HEK293 (cell line): Measurements from ENCODE around the gene RASGRF2.

Source experiments
- CTCF ChIA-PET: fragments of 350-600 bp; formaldehyde crosslinking; extraction: SDS; loops from one replicate; lab custom pipeline; 2021; ENCODE audit warnings: antibody characterized with exemption; lab: Yijun Ruan, JAX
- POLR2A ChIA-PET: fragments of 300-600 bp; formaldehyde crosslinking; extraction: SDS; loops from one replicate; lab custom pipeline; 2020; ENCODE audit warnings: antibody characterized with exemption, inconsistent platforms; lab: Yijun Ruan, JAX
- H3K27ac ChIP-seq: fragments of 200-500 bp; sonication (Bioruptor generic); 2 replicates; pipeline ENCODE4 v1.5.1; 2014; ENCODE audit warnings: low read depth, low read length, control low read depth, inconsistent platforms; ENCODE audit errors: extremely low read depth
- H3K36me3 ChIP-seq, 2 experiments: fragments of 200-500 bp in 1 of 2; sonication (Bioruptor generic) in 1 of 2; 1 replicate in 1 of 2; 2 replicates in 1 of 2; pipeline ENCODE4 v1.5.1; 2014 to 2017; ENCODE audit warnings: inconsistent platforms in 2 of 2, low read length in 2 of 2; ENCODE audit not compliant: control insufficient read depth in 2 of 2, insufficient read depth in 1 of 2
- H3K4me1 ChIP-seq: fragments of 200-500 bp; sonication (Bioruptor generic); 2 replicates; pipeline ENCODE4 v1.5.1; 2014; ENCODE audit warnings: mild to moderate bottlenecking, low read length, inconsistent platforms; ENCODE audit not compliant: control insufficient read depth, insufficient read depth
- H3K4me3 ChIP-seq: 2 replicates; pipeline ENCODE4 v1.5.1; 2011; ENCODE audit warnings: low read depth, mild to moderate bottlenecking, control low read depth, low read length, moderate library complexity
- H3K9me3 ChIP-seq: fragments of 200-500 bp; sonication (Bioruptor generic); 2 replicates; pipeline ENCODE4 v1.5.1; 2014; ENCODE audit warnings: low read depth, low read length, inconsistent platforms; ENCODE audit not compliant: control insufficient read depth, insufficient read depth
- KLF7 ChIP-seq: fragments of 450-650 bp; formaldehyde crosslinking; IDR thresholded peaks from 2 replicates; pipeline ENCODE4 v1.5.1; 2016; ENCODE audit warnings: missing biosample characterization, missing genetic modification characterization, borderline replicate concordance
- ZBTB6 ChIP-seq: fragments of 450-650 bp; formaldehyde crosslinking; IDR thresholded peaks from 2 replicates; pipeline ENCODE4 v1.5.1; 2017; ENCODE audit warnings: missing biosample characterization, missing genetic modification characterization
- ZNF132 ChIP-seq: fragments of 450-650 bp; formaldehyde crosslinking; IDR thresholded peaks from 2 replicates; pipeline ENCODE4 v1.5.1; 2017; ENCODE audit warnings: missing biosample characterization, missing genetic modification characterization, borderline replicate concordance
- ZNF148 ChIP-seq: fragments of 450-650 bp; formaldehyde crosslinking; IDR thresholded peaks from 2 replicates; pipeline ENCODE4 v1.5.0; 2017; ENCODE audit warnings: missing biosample characterization, missing genetic modification characterization, borderline replicate concordance
- ZNF169 ChIP-seq: fragments of 450-650 bp; formaldehyde crosslinking; IDR thresholded peaks from 2 replicates; pipeline ENCODE4 v1.5.1; 2016; ENCODE audit warnings: missing biosample characterization, missing genetic modification characterization
- ZNF19 ChIP-seq: fragments of 450-650 bp; formaldehyde crosslinking; IDR thresholded peaks from 2 replicates; pipeline ENCODE4; 2016; ENCODE audit warnings: missing biosample characterization, missing genetic modification characterization, low read depth
- ZNF221 ChIP-seq: fragments of 450-650 bp; formaldehyde crosslinking; IDR thresholded peaks from 2 replicates; pipeline ENCODE4 v1.5.1; 2017; ENCODE audit warnings: missing biosample characterization, missing genetic modification characterization, borderline replicate concordance
- ZNF362 ChIP-seq: fragments of 450-650 bp; formaldehyde crosslinking; IDR thresholded peaks from 2 replicates; pipeline ENCODE4 v1.5.1; 2016; ENCODE audit warnings: missing biosample characterization, missing genetic modification characterization
- ZNF394 ChIP-seq: fragments of 450-650 bp; formaldehyde crosslinking; IDR thresholded peaks from 2 replicates; pipeline ENCODE4 v1.5.1; 2016; ENCODE audit warnings: missing biosample characterization, missing genetic modification characterization, mild to moderate bottlenecking, moderate library complexity, borderline replicate concordance
- ZNF623 ChIP-seq: fragments of 450-650 bp; formaldehyde crosslinking; IDR thresholded peaks from 2 replicates; pipeline ENCODE4 v1.5.1; 2016; ENCODE audit warnings: missing biosample characterization, missing genetic modification characterization
- ZNF624 ChIP-seq: fragments of 450-650 bp; formaldehyde crosslinking; IDR thresholded peaks from 2 replicates; pipeline ENCODE4 v1.5.1; 2017; ENCODE audit warnings: missing biosample characterization, missing genetic modification characterization
- ZNF639 ChIP-seq: fragments of 450-650 bp; formaldehyde crosslinking; IDR thresholded peaks from 2 replicates; pipeline ENCODE4 v1.5.1; 2016; ENCODE audit warnings: missing biosample characterization, missing genetic modification characterization
- ZNF658 ChIP-seq: fragments of 450-650 bp; formaldehyde crosslinking; IDR thresholded peaks from 2 replicates; pipeline ENCODE4; 2016; ENCODE audit warnings: missing biosample characterization, missing genetic modification characterization
- ZNF76 ChIP-seq: fragments of 450-650 bp; formaldehyde crosslinking; IDR thresholded peaks from 2 replicates; pipeline ENCODE4; 2016; ENCODE audit warnings: low read depth, missing biosample characterization, missing genetic modification characterization, borderline replicate concordance
- ZNF830 ChIP-seq: fragments of 450-650 bp; IDR thresholded peaks from 2 replicates; pipeline ENCODE4 v1.5.0; 2018; ENCODE audit warnings: missing biosample characterization, missing genetic modification characterization, low read depth, mild to moderate bottlenecking, moderate library complexity
- ZNF837 ChIP-seq: fragments of 450-650 bp; formaldehyde crosslinking; IDR thresholded peaks from 2 replicates; pipeline ENCODE4 v1.5.1; 2016; ENCODE audit warnings: missing biosample characterization, missing genetic modification characterization
- TF ChIP-seq, protein P1 (sequence below): fragments of 450-650 bp; formaldehyde crosslinking; IDR thresholded peaks from 2 replicates; pipeline ENCODE4 v1.5.1; 2016; ENCODE audit warnings: missing biosample characterization, missing genetic modification characterization
- TF ChIP-seq, protein P2 (sequence below): fragments of 450-650 bp; formaldehyde crosslinking; IDR thresholded peaks from 2 replicates; pipeline ENCODE4 v1.5.1; 2016; ENCODE audit warnings: missing biosample characterization, missing genetic modification characterization

The RASGRF2 gene

DNA sequence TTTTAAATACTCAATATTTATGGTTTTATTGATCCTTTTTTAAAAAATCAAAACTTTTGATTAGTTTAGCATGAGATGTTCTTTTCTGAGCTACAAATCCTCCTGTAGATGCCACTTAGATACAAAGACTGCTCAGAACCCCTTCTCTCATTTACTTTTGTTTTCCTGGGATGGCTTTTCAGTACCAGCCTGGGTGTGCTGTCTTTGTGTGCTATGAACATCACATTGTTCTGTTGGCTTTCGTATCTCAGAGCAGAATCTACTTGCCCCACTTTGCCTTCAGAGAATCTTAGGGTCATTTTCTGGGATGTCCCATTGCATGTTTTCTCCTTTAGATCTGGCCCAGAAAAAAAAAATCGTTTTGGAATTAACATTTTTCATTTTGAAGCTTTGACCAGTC lies 85.9 kb downstream of the RASGRF2 start:
- H3K4me1 ChIP-seq, result no peaks in the 10 kb centered on the region
- H3K36me3 ChIP-seq, result no peaks in the 10 kb centered on the region
- H3K27ac ChIP-seq, result no peak overlapping the region
- H3K4me3 ChIP-seq, result no peak overlapping the region
- TF ChIP-seq KLF7 (no peak), ZNF169 (tag by site-specific recombination) (no peak), ZNF394 (no peak), ZNF221 (tag by site-specific recombination) (no peak)
- no peaks in the 10 kb centered on the region for H3K9me3 ChIP-seq
- ChIA-PET POLR2A (no interaction called here), CTCF (interaction anchor here (0.6 kb wide), 1 partner anchor 31 kb away, joined by 3 read pairs; no protein-coding TSS in a partner anchor)

- POLR2A ChIA-PET, result no interaction called here
- Histone ChIP-seq H3K9me3 (no peaks in the 10 kb centered on the region), H3K4me3 (no peak overlapping the region), H3K36me3 (no peaks in the 10 kb centered on the region), H3K4me1 (no peaks in the 10 kb centered on the region), H3K27ac (no peak overlapping the region)
- TF ChIP-seq ZNF132 (tag by site-specific recombination), result no peak
- TF ChIP-seq ZNF221 (tag by site-specific recombination), result no peak
- TF ChIP-seq ZNF19 (tag by site-specific recombination), result no peak
- no peak for TF ChIP-seq ZNF623 (tag by site-specific recombination)
- no peak for TF ChIP-seq ZNF658 (tag by site-specific recombination)
- no peak for TF ChIP-seq ZBTB6
- TF ChIP-seq ZNF837, result no peak
- TF ChIP-seq ZNF624, result no peak
- TF ChIP-seq, protein P1, sequence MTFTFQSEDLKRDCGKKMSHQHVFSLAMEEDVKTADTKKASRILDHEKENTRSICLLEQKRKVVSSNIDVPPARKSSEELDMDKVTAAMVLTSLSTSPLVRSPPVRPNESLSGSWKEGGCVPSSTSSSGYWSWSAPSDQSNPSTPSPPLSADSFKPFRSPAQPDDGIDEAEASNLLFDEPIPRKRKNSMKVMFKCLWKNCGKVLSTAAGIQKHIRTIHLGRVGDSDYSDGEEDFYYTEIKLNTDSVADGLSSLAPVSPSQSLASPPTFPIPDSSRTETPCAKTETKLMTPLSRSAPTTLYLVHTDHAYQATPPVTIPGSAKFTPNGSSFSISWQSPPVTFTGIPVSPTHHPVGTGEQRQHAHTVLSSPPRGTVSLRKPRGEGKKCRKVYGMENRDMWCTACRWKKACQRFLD (tag by site-specific recombination), result no peak
- TF ChIP-seq ZNF639 (tag by site-specific recombination), result no peak
- no peak for TF ChIP-seq ZNF830 (tag by site-specific recombination)
- TF ChIP-seq, protein P2, sequence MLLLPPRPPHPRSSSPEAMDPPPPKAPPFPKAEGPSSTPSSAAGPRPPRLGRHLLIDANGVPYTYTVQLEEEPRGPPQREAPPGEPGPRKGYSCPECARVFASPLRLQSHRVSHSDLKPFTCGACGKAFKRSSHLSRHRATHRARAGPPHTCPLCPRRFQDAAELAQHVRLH, result no peak
- no peak for TF ChIP-seq ZNF76 (tag by site-specific recombination)
- no peak for TF ChIP-seq ZNF362 (tag by site-specific recombination)
- TF ChIP-seq ZNF148, result no peak
- CTCF ChIA-PET, result no interaction called here
Observed at GRCh38 chr5:81052325-81052724, 92.2 kb downstream of the RASGRF2 start.
